Activated CD4-positive, alpha-beta memory T cell treated with anti-CD3 and anti-CD28 coated beads for 36 hours (primary cell): ENCODE results near the gene MBNL1. TPM values are rescaled to one million over a fixed set of nuclear protein-coding genes. Genes with fewer than 3 reads are reported as not detected.
A peak's percentile ranks its signal among the peaks of the same experiment; 100 is the strongest.

Source experiments
- CTCF ChIA-PET: fragments of 350-600 bp; sonication (Branson Sonifier 250); formaldehyde crosslinking; loops from one replicate; lab custom pipeline; 2021; ENCODE audit warnings: antibody characterized with exemption, inconsistent platforms; lab: Charles Lee
- POLR2A ChIA-PET: fragments of 350-600 bp; sonication (Branson Sonifier 250); formaldehyde crosslinking; loops from one replicate; lab custom pipeline; 2021; ENCODE audit warnings: antibody characterized with exemption; lab: Charles Lee
- DNase-seq: peaks from one replicate; pipeline ENCODE4 v3.0.0-alpha.2; 2020
- H3K27ac Mint-ChIP-seq: one replicate; pipeline ENCODE4 v1.8.0; 2021; ENCODE audit warnings: mixed read lengths
- H3K27me3 Mint-ChIP-seq: one replicate; pipeline ENCODE4 v1.8.0; 2021; ENCODE audit warnings: mixed read lengths
- H3K36me3 Mint-ChIP-seq: one replicate; pipeline ENCODE4 v1.8.0; 2021; ENCODE audit warnings: mixed read lengths
- H3K4me1 Mint-ChIP-seq: one replicate; pipeline ENCODE4 v1.8.0; 2021; ENCODE audit warnings: low read depth, mixed read lengths
- H3K4me3 Mint-ChIP-seq: one replicate; pipeline ENCODE4 v1.8.0; 2021; ENCODE audit warnings: mild to moderate bottlenecking, mixed read lengths
- H3K9me3 Mint-ChIP-seq: one replicate; pipeline ENCODE4 v1.8.0; 2021; ENCODE audit warnings: mixed read lengths
- intact Hi-C: fragments of 100-400 bp; cut with micrococcal nuclease; formaldehyde crosslinking; loops from one replicate; pipeline ENCODE4 v1.15.1; 2023
- total RNA-seq, 2 experiments: library from RNA; stranded (reverse); gene quantifications; one replicate each; pipeline ENCODE4 v1.2.3, GENCODE V29; 2021

Gene MBNL1
- total RNA-seq, 2 experiments from 2014 or later = 290 to 302 TPM

DNA sequence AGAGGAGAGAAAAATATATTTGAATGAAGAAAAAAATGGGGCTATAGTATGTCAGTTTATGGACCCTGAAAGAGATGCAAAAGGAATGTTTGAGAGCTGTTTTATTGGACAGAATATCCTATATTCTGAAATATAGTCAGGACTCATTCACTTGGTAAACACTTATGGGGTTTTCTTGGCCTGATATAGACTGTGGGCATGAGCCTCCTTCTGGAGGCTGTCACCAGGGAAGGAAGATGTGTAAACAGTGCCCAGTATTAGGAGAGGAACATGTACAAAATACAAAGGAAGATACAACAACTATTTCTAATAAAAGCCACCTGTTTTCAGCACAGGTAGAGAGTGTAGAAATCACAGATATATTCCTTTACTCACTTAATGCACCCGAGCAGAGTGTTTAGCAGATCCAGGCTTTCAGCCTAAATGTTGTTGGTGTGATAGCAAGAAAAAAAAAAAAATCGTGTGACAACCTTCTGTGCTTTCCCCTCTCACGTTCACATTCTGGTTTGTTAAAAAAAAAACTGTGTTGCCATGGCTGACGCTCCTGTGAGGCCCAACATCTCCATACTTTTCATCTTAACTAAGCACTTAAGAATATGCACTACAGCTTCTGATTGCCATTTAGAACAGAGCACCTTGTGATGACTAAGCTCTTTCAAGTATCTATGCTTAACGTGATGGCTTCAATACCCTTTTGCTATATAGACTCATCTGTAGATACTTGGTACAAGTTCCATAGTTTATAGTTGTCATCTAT, 134.1 kb downstream of the MBNL1 start:
- Mint-ChIP-seq H3K9me3 (no peaks in the 10 kb centered on the region), H3K36me3 (peaks cover 10% of the 10 kb centered on the region), H3K4me3 (peak overlapping the region; percentile 0), H3K27me3 (no peaks in the 10 kb centered on the region), H3K4me1 (peaks cover 87% of the 10 kb centered on the region), H3K27ac (peak overlapping the region; percentile 89)
- POLR2A ChIA-PET = interaction anchor here (0.6 to 0.9 kb wide), 3 partner anchors 9 to 133 kb away, joined by 3 to 5 read pairs (median 3); no protein-coding TSS in a partner anchor
- peak; percentile 45 for DNase-seq
- CTCF ChIA-PET = interaction anchor here (0.9 to 1.0 kb wide), 2 partner anchors 13 to 18 kb away, joined by 3 read pairs; no protein-coding TSS in a partner anchor
- intact Hi-C loops = loop anchor here (1.0 to 2.0 kb wide), 3 partner anchors 16 to 36 kb away; no protein-coding TSS in a partner anchor

- intact Hi-C loops = loop anchor here (2.0 kb wide), 2 partner anchors 15 to 37 kb away; no protein-coding TSS in a partner anchor
- no peaks in the 10 kb centered on the region for H3K27me3 Mint-ChIP-seq
Observed at GRCh38 chr3:152403632-152404066, 134.9 kb downstream of the MBNL1 start.

GRCh38 chr3:152404976-152405375, 136.2 kb downstream of the MBNL1 start:
- Mint-ChIP-seq H3K4me3 (no peak overlapping the region), H3K4me1 (peaks cover 74% of the 10 kb centered on the region), H3K9me3 (no peaks in the 10 kb centered on the region), H3K27ac (peak overlapping the region; percentile 33), H3K27me3 (no peaks in the 10 kb centered on the region), H3K36me3 (peaks cover 10% of the 10 kb centered on the region)
- POLR2A ChIA-PET = no interaction called here
- intact Hi-C loops = no loop called here
- CTCF ChIA-PET = no interaction called here
- DNase-seq = no peak

More at GRCh38 chr3:152403632-152404066, 134.9 kb downstream of the MBNL1 start:
- Mint-ChIP-seq H3K4me3 (no peak overlapping the region), H3K9me3 (no peaks in the 10 kb centered on the region), H3K36me3 (peaks cover 11% of the 10 kb centered on the region), H3K27ac (peak overlapping the region; percentile 89), H3K4me1 (peaks cover 84% of the 10 kb centered on the region)
- ChIA-PET POLR2A (interaction anchor here (0.6 to 0.9 kb wide), 4 partner anchors 8 to 198 kb away, joined by 3 to 5 read pairs (median 3); no protein-coding TSS in a partner anchor), CTCF (interaction anchor here (0.9 kb wide), 1 partner anchor 17 kb away, joined by 3 read pairs; no protein-coding TSS in a partner anchor)
- no peak for DNase-seq

DNA sequence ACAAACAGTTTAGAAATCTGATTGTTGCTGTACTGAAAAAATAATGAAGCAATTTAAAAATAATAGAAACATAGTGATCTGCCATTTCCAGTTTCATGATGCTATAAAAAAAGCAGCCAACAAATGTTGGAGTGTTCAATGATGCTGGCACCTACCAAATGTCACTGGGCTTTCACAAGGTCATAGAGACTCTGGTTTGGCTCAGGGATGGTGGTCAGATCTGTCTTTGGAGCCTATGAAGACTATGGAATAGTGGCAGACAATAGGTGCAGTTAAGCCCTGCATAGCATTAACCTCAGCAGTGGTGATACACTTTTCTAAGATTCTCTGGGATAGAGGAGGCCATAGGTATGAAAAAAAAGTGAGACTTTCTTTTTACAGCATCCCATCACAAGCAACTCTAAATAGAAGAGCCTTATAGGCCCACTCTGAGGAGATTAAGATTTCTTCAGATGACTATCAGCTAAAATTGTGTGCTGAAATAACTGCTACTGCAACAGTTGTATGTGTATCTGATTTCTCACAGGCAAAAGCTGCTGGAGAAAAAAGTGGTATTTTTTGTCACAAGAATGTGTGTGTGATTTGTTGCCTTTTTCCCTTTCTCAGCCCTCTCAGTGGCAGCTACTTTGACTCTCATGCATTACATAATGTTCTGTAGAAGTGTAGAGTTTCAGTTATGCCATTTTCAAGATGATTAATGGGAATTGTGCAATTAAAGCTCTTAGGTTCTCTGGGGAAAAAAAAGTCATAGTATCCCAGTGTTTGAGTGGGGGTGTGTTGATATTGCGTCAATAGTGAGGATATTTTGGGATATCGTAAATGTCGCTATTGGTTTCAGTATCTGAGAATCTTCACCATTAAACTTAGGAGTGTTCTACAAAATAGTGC, 137.4 kb downstream of the MBNL1 start:
- Mint-ChIP-seq H3K4me3 (no peak overlapping the region), H3K9me3 (no peaks in the 10 kb centered on the region), H3K27ac (peak overlapping the region; percentile 72), H3K36me3 (peaks cover 10% of the 10 kb centered on the region), H3K27me3 (no peaks in the 10 kb centered on the region), H3K4me1 (peaks cover 74% of the 10 kb centered on the region)
- CTCF ChIA-PET = interaction anchor here (0.8 kb wide), 1 partner anchor 222 kb away, joined by 3 read pairs; no protein-coding TSS in a partner anchor
- POLR2A ChIA-PET = no interaction called here
- DNase-seq = no peak
- intact Hi-C loops = loop anchor here (1.0 kb wide), 1 partner anchor 12 kb away; no protein-coding TSS in a partner anchor

- Mint-ChIP-seq H3K27ac (peak overlapping the region; percentile 45), H3K4me1 (peaks cover 68% of the 10 kb centered on the region), H3K4me3 (no peak overlapping the region), H3K9me3 (no peaks in the 10 kb centered on the region), H3K27me3 (no peaks in the 10 kb centered on the region), H3K36me3 (peaks cover 41% of the 10 kb centered on the region)
- CTCF ChIA-PET = no interaction called here
- POLR2A ChIA-PET = no interaction called here
- DNase-seq = no peak
- intact Hi-C loops = no loop called here
Observed at GRCh38 chr3:152413240-152413639, 144.5 kb downstream of the MBNL1 start.

- Mint-ChIP-seq H3K36me3 (peaks cover 62% of the 10 kb centered on the region), H3K9me3 (peaks cover 14% of the 10 kb centered on the region), H3K4me3 (no peak overlapping the region), H3K27ac (peak overlapping the region; percentile 61), H3K4me1 (peaks cover 73% of the 10 kb centered on the region), H3K27me3 (no peaks in the 10 kb centered on the region)
- intact Hi-C loops = no loop called here
- CTCF ChIA-PET = interaction anchor here (0.6 to 1.4 kb wide), 2 partner anchors 84 to 106 kb away, joined by 3 to 4 read pairs; no protein-coding TSS in a partner anchor
- POLR2A ChIA-PET = no interaction called here
- no peak for DNase-seq
Observed at GRCh38 chr3:152416808-152417580, 148.3 kb downstream of the MBNL1 start.

DNA sequence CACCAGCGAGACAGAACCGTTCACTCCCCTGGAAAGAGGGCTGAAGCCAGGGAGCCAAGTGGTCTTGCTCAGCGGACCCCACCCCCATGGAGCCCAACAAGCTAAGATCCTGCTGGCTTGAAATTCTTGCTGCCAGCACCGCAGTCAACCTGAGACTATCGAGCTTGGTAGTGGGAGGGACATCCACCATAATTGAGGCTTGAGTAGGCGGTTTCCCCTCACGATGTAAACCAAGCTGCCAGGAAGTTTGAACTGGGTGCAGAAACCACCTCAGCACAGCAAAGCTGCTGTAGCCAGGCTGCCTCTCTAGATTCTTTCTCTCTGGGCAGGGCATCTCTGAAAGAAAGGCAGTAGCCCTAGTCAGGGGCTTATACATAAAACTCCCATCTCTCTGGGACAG, 151.0 kb downstream of the MBNL1 start:
- Mint-ChIP-seq H3K9me3 (peaks cover 36% of the 10 kb centered on the region), H3K4me3 (peak overlapping the region; percentile 3)

GRCh38 chr3:152421162-152421561, 152.4 kb downstream of the MBNL1 start:
- Mint-ChIP-seq H3K4me1 (peaks cover 82% of the 10 kb centered on the region), H3K4me3 (no peak overlapping the region), H3K27ac (peak overlapping the region; percentile 80), H3K27me3 (no peaks in the 10 kb centered on the region), H3K9me3 (peaks cover 39% of the 10 kb centered on the region), H3K36me3 (peaks cover 83% of the 10 kb centered on the region)
- no peak for DNase-seq
- ChIA-PET CTCF (interaction anchor here (1.0 kb wide), 2 partner anchors 9 to 18 kb away, joined by 3 read pairs; no protein-coding TSS in a partner anchor), POLR2A (interaction anchor here (0.5 kb wide), 1 partner anchor 269 kb away, joined by 3 read pairs; no protein-coding TSS in a partner anchor)
- intact Hi-C loops = no loop called here

More for the DNA sequence above, 151.0 kb downstream of the MBNL1 start:
- ChIA-PET CTCF (interaction anchor here (0.8 kb wide), 1 partner anchor 10 kb away, joined by 4 read pairs; no protein-coding TSS in a partner anchor), POLR2A (no interaction called here)
- peak; percentile 77 for DNase-seq
- Mint-ChIP-seq H3K27me3 (no peaks in the 10 kb centered on the region), H3K4me1 (peaks cover 78% of the 10 kb centered on the region), H3K27ac (peak overlapping the region; percentile 80), H3K36me3 (peaks cover 83% of the 10 kb centered on the region)
- intact Hi-C loops = loop anchor here (2.0 kb wide), 1 partner anchor 17 kb away; no protein-coding TSS in a partner anchor

DNA sequence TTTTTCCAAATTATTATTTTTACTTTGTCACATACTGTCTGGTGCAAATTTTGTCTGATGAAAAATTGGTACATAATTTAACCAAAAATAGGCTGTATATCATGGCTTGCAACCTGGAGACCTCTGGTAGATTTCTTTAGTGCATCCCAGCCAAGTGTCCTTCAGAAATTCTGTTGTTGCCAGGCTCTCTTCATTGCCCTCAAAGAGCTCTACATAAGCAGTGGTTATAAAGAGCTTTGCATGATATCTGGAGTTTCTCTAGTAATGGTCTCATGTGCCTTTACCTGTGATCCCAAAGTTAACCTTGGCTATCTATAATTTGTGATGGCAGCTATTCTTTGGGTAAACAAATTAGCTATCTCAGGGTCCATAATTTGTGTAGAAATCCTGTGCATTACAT, 157.7 kb downstream of the MBNL1 start:
- ChIA-PET CTCF (no interaction called here), POLR2A (no interaction called here)
- H3K36me3 Mint-ChIP-seq = peaks cover 53% of the 10 kb centered on the region
- H3K27ac Mint-ChIP-seq = peak overlapping the region; percentile 79
- no peak overlapping the region for H3K4me3 Mint-ChIP-seq
- H3K9me3 Mint-ChIP-seq = peaks cover 28% of the 10 kb centered on the region
- DNase-seq = no peak
- H3K4me1 Mint-ChIP-seq = peaks cover 77% of the 10 kb centered on the region
- H3K27me3 Mint-ChIP-seq = no peaks in the 10 kb centered on the region
- intact Hi-C loops = no loop called here

DNA sequence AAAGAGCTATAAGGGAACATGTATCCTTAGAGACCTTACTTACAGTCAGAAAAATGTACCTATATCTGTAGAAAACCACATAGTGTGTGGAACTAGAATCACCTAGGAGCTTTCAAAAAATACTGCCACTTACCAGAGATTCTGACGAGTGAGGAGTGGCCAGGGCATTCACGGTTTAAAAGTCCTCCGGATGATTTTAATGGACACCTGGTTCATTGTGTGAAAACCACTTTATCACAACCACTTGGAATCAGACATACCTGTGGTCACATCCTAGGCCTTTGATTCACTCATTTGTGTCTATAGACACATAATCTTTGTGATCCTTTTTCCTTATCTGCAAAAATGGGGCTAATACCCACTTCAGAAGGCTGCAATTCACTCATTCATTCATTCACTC, 159.8 kb downstream of the MBNL1 start:
- Mint-ChIP-seq H3K4me1 (peaks cover 56% of the 10 kb centered on the region), H3K36me3 (peaks cover 47% of the 10 kb centered on the region), H3K27me3 (no peaks in the 10 kb centered on the region), H3K9me3 (peaks cover 15% of the 10 kb centered on the region), H3K4me3 (no peak overlapping the region), H3K27ac (peak overlapping the region; percentile 52)
- CTCF ChIA-PET = interaction anchor here (0.6 kb wide), 2 partner anchors 8 to 9 kb away, joined by 3 read pairs; no protein-coding TSS in a partner anchor
- POLR2A ChIA-PET = no interaction called here
- intact Hi-C loops = no loop called here
- DNase-seq = no peak
